Mucosa of gallbladder (tissue), 1 donor: ENCODE data around the gene GLP1R. TPM values are rescaled to one million over a fixed set of nuclear protein-coding genes. Genes with fewer than 3 reads are reported as not detected.
A peak's percentile ranks its signal among the peaks of the same experiment; 100 is the strongest.

Source experiments
- DNase-seq: peaks from one replicate; pipeline ENCODE4 v3.0.0-alpha.2; 2020; ENCODE audit warnings: low spot score
- total RNA-seq: library from RNA; stranded (reverse); gene quantifications from one replicate; pipeline ENCODE4 v1.2.1, GENCODE V29; 2021
- donor health status: DM: no; HTN: no; CAD: no.

The GLP1R gene
- total RNA-seq, 1 donor from 2014 or later: 0.06 TPM

- no peak for DNase-seq
Observed at GRCh38 chr6:39086294-39086693, 37.7 kb downstream of the GLP1R start.

- no peak for DNase-seq
Observed at GRCh38 chr6:39086711-39087110, 38.1 kb downstream of the GLP1R start.

DNA sequence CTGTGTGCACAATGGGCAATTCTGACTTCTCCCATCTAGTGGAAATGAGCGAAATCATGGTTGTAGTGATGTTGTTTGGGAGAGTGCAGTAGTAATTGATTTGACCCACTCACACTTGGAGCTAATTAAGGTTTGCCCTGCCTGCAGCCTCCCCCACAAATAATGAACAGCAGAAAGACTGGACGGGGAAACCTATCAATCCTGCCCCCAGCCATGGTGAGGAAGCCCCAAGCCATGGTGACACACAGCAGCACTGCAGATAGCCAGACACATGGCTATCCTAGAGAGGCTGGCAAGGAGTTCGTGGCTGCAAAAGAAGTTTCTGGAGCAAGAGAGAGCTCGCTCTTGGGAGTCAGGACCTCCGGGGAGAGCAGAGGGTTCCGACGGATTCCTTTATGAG, 38.6 kb downstream of the GLP1R start:
- DNase-seq: no peak

GRCh38 chr6:39088331-39088730, 39.8 kb downstream of the GLP1R start:
- DNase-seq: peak; percentile 46

DNA sequence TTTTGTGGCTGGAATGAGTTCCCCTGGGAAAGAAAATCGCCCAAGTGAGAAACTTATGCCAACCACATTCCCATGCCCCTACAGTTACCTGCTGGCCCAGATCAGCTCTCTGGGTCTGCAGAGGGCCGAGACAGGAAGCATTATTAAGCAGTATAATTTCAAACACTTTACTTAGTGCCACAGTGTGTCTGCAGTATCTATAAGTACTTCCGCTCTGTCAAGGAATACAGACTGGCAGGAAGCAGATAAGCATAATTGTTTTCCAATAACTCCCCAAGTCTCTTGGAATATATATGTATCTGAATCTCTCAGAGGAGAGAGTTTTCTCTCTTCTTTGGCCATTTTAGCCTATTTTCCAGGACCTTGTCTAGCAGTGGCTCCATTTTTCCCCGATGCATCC, 41.5 kb downstream of the GLP1R start:
- DNase-seq: no peak

- no peak for DNase-seq
Observed at GRCh38 chr6:39091220-39091619, 42.6 kb downstream of the GLP1R start.

GRCh38 chr6:39092124-39092523, 43.5 kb downstream of the GLP1R start:
- DNase-seq: no peak

DNA sequence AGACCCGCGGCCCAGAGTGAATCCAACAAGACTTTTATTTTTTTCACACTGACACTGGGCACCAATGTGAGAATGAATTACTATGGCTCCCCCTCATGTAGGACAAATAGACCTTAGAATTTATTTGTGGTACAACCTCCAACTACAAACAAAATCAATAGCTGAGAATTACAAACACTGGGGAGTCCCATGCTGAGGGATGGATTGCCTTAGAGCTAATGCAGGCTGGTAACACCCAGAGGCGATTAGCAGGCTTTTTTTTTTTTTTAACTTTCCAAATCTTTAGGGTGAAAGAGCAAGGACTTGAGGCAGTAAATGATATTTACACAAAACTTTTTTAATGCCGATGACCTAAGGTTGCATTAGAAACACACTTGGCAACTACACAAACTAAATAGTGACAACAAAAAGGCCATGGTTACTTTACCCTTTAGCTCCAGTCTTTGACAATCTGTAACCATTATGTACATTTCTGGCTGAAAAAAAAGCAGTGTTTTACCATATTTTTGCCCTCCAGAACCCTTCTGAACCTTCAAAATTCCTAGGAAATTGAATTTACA, 44.6 kb downstream of the GLP1R start:
- DNase-seq: no peak

DNA sequence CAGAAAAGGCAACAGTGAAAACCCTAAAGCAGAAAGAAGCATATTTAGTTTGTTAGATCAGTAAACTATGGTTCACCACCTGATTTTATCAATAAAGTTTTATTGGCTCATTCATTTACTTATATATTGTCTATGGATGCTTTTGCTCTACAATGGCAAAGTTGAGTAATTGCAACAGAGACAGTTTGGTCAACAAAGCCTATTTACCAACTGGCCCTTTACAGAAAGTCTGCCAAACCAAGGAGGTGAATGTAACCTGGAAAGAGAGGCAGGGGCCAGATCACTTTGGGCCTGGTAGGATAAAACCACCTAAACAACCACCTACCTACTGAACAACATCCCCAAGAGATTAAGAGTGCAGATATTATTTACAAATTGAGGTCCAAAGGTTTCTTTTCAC, 47.0 kb downstream of the GLP1R start:
- no peak for DNase-seq

GRCh38 chr6:39100358-39100757, 51.8 kb downstream of the GLP1R start:
- DNase-seq: no peak

- DNase-seq: peak; percentile 20
Observed at GRCh38 chr6:39102071-39102820, 53.7 kb downstream of the GLP1R start.

DNA sequence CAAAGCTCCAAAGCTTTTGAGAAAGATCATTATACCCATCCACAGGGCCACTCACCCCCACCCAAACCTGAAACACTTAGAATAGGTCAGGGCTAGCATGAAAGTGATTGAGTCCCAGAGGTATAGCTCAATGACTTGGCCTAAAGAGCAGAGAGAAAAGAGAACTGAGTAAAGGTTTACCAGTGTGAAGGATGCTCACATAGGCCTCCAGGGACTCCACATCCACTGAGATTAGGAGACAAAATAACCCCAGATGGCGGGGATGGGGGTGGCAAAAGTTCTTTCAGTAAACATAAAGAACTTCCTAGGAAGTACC, 54.2 kb downstream of the GLP1R start:
- DNase-seq: no peak

- no peak for DNase-seq
Observed at GRCh38 chr6:39104528-39104927, 55.9 kb downstream of the GLP1R start.

GRCh38 chr6:39107034-39107433, 58.5 kb downstream of the GLP1R start:
- DNase-seq: no peak

DNA sequence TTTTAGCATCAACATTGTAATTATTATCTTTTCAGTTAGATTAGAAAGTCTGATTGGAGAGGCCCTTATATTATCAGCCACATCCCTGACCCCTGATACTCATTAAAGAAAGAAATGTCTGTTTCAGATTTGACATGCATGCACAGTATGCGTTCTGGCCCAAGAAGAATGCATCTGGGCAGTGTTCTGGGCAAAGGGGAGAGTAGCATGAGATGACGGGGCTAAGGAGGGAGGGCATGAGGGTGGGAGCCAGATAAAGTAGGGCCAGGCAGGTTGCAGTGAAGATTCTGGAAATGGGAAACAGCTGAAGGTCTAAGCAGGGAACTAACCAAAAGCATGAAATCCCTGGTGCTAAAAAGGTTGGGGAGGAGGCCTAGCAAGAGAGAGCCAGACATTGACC, 59.1 kb downstream of the GLP1R start:
- DNase-seq: no peak

DNA sequence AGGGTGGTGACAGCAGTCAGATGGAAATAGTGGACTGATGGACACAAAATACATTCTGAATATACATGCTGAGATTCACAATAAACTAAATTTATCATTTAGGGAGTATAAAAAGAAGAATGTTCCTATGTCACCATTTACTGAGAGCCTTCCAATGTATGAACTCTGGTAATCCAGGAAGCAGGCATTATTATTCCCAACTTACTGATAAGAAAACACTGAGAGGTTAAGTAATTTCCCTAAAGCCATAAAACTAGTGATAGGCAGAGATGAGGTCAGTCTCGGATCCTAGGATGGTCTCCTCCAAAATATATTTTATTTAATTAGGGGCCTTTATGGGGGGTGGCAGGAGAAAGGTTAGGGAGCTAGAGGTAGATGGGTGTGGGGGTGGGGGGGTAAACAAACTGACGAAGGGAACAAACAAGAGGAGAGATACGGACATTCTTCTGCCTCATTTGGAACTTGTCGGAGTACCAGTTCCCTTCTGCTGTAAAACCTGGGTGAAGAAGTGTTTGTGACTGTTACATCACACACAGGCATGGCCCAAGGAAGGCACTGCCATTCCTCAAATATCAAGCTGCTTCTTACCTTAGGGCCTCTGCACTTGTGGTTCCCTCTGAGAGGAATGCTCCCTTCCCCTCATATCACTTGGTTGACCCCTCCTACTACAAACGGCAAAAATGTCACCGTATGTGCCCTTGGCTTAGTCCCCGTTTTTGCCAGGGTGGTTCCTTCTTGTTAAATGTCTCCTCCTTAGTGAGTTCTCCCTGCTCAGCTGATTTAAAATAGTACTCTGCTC, 59.7 kb downstream of the GLP1R start:
- DNase-seq: no peak

- DNase-seq: no peak
Observed at GRCh38 chr6:39111280-39111679, 62.7 kb downstream of the GLP1R start.

DNA sequence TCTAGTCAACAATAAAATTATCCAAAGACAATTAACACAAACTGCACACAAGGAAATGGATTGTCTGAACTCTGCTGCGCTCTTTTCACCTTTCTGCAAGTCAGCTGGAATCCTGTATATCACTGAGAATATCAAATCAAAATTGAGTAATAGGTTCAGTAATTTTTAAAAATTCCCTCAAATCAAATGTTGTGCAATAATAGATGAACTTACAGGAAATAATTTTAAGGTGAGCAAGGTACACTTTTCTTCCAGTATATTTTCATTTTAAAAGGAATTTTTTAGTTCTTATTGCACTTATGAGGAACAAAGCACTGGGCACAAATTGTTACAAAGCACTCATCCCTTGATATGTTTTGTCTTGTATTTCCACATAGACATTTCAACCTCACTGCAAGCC, 65.2 kb downstream of the GLP1R start:
- DNase-seq: no peak

- DNase-seq: no peak
Observed at GRCh38 chr6:39114388-39114703, 65.8 kb downstream of the GLP1R start.

GRCh38 chr6:39114704-39115599, 66.4 kb downstream of the GLP1R start, which contains the start of gene SAYSD1:
TSS of gene SAYSD1 (minus strand) at chr6:39115186. CDS start at chr6:39115089, 97 bp downstream.
- peak; percentile 94 for DNase-seq

DNA sequence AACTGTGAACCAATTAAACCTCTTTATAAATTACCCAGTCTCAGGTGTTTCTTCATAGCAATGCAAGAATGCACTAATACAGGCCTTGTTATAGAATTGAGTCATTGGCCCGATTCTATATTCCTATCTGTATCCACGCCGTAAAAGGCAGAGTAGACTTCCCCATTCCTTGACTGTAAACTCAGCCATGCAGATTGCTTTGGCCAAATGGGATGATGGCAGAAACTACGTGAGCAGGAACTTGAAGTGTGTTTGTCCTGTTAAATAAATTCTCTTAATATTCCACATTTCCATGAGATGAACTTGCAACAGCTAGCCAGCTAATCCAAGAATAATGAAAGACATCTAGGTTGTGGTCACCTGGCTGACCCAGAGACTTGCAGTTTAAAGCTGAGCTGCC, 70.3 kb downstream of the GLP1R start:
- DNase-seq: no peak

GRCh38 chr6:39124114-39124513, 75.5 kb downstream of the GLP1R start:
- DNase-seq: no peak
